HepG2 (cell line): Measurements from ENCODE around the gene MYL4.

Experiments
- CC2D1A ChIP-seq: sonication (generic); formaldehyde crosslinking; IDR thresholded peaks from 2 replicates; pipeline ENCODE4 v1.8.1; 2023; ENCODE audit warnings: mild to moderate bottlenecking, missing genetic modification reagents
- RNF2 ChIP-seq: fragments of 450-650 bp; conservative IDR thresholded peaks from 2 replicates; pipeline ENCODE4 v1.6.1; 2016; ENCODE audit warnings: low read depth
- ZNF350 ChIP-seq: sonication (generic); formaldehyde crosslinking; IDR thresholded peaks from 2 replicates; pipeline ENCODE4 v1.4.0; 2020; ENCODE audit warnings: mild to moderate bottlenecking, low read depth, missing genetic modification reagents, borderline replicate concordance
- ZSCAN30 ChIP-seq: sonication (generic); formaldehyde crosslinking; IDR thresholded peaks from 2 replicates; pipeline ENCODE4 v1.5.0; 2020; ENCODE audit warnings: mild to moderate bottlenecking, missing genetic modification reagents
- TF ChIP-seq, protein P1 (sequence below), 2 experiments: IDR thresholded peaks; 2 replicates each; pipeline ENCODE4 v1.6.1; 2011 to 2012; ENCODE audit warnings: low read length in 2 of 2, borderline replicate concordance in 1 of 2, low read depth in 1 of 2, mild to moderate bottlenecking in 1 of 2, moderate library complexity in 1 of 2

DNA sequence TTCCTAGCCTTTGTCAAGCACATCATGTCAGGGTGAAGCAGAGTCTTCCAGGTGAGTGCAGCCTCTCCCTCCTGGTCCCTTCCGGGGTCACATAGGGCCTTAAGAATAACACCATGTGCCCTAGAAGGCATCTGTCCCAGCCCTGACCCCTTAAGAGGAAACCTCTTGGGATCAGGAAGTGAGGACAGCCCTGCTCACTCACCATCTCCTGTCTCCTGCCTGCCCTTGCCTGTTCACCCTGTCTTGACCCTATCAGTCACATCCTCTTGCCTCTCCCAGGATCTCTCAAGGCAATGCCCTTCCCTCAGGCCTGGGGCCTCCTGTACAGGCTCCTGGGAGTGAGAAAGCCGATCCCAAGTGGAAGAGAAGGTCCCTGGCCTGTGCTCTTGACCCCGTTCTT, 13.9 kb downstream of the MYL4 start:
- TF ChIP-seq ZNF350 (CRISPR knock-in tag) (no peak), RNF2 (no peak), CC2D1A (CRISPR knock-in tag) (no peak), ZSCAN30 (CRISPR knock-in tag) (no peak)
- TF ChIP-seq, protein P1, sequence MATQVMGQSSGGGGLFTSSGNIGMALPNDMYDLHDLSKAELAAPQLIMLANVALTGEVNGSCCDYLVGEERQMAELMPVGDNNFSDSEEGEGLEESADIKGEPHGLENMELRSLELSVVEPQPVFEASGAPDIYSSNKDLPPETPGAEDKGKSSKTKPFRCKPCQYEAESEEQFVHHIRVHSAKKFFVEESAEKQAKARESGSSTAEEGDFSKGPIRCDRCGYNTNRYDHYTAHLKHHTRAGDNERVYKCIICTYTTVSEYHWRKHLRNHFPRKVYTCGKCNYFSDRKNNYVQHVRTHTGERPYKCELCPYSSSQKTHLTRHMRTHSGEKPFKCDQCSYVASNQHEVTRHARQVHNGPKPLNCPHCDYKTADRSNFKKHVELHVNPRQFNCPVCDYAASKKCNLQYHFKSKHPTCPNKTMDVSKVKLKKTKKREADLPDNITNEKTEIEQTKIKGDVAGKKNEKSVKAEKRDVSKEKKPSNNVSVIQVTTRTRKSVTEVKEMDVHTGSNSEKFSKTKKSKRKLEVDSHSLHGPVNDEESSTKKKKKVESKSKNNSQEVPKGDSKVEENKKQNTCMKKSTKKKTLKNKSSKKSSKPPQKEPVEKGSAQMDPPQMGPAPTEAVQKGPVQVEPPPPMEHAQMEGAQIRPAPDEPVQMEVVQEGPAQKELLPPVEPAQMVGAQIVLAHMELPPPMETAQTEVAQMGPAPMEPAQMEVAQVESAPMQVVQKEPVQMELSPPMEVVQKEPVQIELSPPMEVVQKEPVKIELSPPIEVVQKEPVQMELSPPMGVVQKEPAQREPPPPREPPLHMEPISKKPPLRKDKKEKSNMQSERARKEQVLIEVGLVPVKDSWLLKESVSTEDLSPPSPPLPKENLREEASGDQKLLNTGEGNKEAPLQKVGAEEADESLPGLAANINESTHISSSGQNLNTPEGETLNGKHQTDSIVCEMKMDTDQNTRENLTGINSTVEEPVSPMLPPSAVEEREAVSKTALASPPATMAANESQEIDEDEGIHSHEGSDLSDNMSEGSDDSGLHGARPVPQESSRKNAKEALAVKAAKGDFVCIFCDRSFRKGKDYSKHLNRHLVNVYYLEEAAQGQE (IDR thresholded peaks at IDR 0.05; ENCODE audit: borderline replicate concordance in 1 of 2, low read depth in 1 of 2, low read length in 2 of 2): no peak
